HCT116 (cell line): ENCODE data around the gene CDON. TPM values are rescaled to one million over a fixed set of nuclear protein-coding genes. Genes with fewer than 3 reads are reported as not detected.

Source experiments
- ATAC-seq: fragments of 200-7000 bp; cut with Tn5 transposase; 2 replicates; pipeline ENCODE4 v1.9.1; 2020; ENCODE audit warnings: mild to moderate bottlenecking, moderate library complexity
- BruUV-seq: library from RNA; stranded (reverse); fragments of 400-500 nt; replicated peaks from 2 replicates; lab custom pipeline; 2021; lab: Mats Ljungman, UMichigan
- CTCF ChIA-PET: fragments of 300-600 bp; sonication (Branson Sonifier 250); formaldehyde crosslinking; loops from one replicate; lab custom pipeline; 2021; ENCODE audit warnings: antibody characterized with exemption; lab: Charles Lee
- POLR2A ChIA-PET: fragments of 300-600, 350-600 bp; sonication (Branson Sonifier 250); formaldehyde crosslinking; loops from one replicate; lab custom pipeline; 2021; ENCODE audit warnings: antibody characterized with exemption; lab: Charles Lee
- RAD21 ChIA-PET, 2 experiments: fragments of 300-600 bp; sonication (Branson Sonifier 250); formaldehyde crosslinking; loops; one replicate each; lab custom pipeline; 2023; ENCODE audit warnings: low total read pairs in 2 of 2; ENCODE audit not compliant: uncharacterized antibody in 2 of 2, unreplicated experiment in 2 of 2, low non-redundant PET in 1 of 2; lab: Charles Lee
- DNase-seq: peaks from one replicate; pipeline ENCODE4 v3.0.0-alpha.2; 2010; ENCODE audit warnings: low read depth, low spot score
- H2AFZ ChIP-seq: fragments of 200-600 bp; shearing (Covaris generic), sonication (generic); 2 replicates; pipeline ENCODE4 v1.6.1; 2017; ENCODE audit warnings: low read depth, mixed run types, mixed read lengths, antibody characterized with exemption, low read length; ENCODE audit not compliant: poor library complexity, severe bottlenecking
- H3K27ac ChIP-seq: 2 replicates; pipeline ENCODE4 v1.5.1; 2012; ENCODE audit warnings: low read depth, low read length
- H3K27me3 ChIP-seq: fragments of 200-600 bp; sonication (generic); 2 replicates; pipeline ENCODE4 v1.6.1; 2016; ENCODE audit warnings: mixed run types, low read length, mixed read lengths; ENCODE audit not compliant: insufficient read depth
- H3K36me3 ChIP-seq, 2 experiments: fragments of 200-500 bp in 1 of 2; fragments of 200-600 bp in 1 of 2; sonication (Bioruptor generic) in 1 of 2; sonication (generic) in 1 of 2; 2 replicates each; pipeline versions ENCODE4 v1.5.1 to v1.6.1; 2014 to 2016; ENCODE audit warnings: low read length in 2 of 2, inconsistent platforms in 1 of 2, mixed read lengths in 1 of 2, mixed run types in 1 of 2; ENCODE audit not compliant: insufficient read depth in 2 of 2, control insufficient read depth in 1 of 2
- H3K4me1 ChIP-seq, 2 experiments: fragments of 200-600 bp in 1 of 2; sonication (generic) in 1 of 2; 2 replicates each; pipeline versions ENCODE4 v1.5.1 to v1.6.1; 2012 to 2017; ENCODE audit warnings: low read length in 2 of 2, inconsistent platforms in 1 of 2, mild to moderate bottlenecking in 1 of 2, mixed read lengths in 1 of 2, mixed run types in 1 of 2, moderate library complexity in 1 of 2; ENCODE audit not compliant: insufficient read depth in 2 of 2, control insufficient read depth in 1 of 2
- H3K4me2 ChIP-seq: fragments of 200-600 bp; sonication (generic); 2 replicates; pipeline ENCODE4 v1.6.1; 2017; ENCODE audit warnings: mixed run types, low read length, mixed read lengths
- H3K4me3 ChIP-seq, 2 experiments: fragments of 200-600 bp in 1 of 2; sonication (generic) in 1 of 2; replicated peaks in 1 of 2; 2 replicates each; pipeline ENCODE4 v1.5.1; 2011 to 2016; ENCODE audit warnings: low read length in 2 of 2, control low read depth in 1 of 2, low read depth in 1 of 2, mild to moderate bottlenecking in 1 of 2, mixed read lengths in 1 of 2, mixed run types in 1 of 2
- H3K79me2 ChIP-seq: fragments of 200-600 bp; sonication (generic); 2 replicates; pipeline ENCODE4 v1.6.1; 2017; ENCODE audit warnings: mild to moderate bottlenecking, mixed run types, low read length, moderate library complexity, mixed read lengths; ENCODE audit not compliant: insufficient read depth
- H3K9ac ChIP-seq: fragments of 200-600 bp; sonication (generic); 2 replicates; pipeline ENCODE4 v1.6.1; 2016; ENCODE audit warnings: low read length, mixed read lengths
- H3K9me2 ChIP-seq: fragments of 200-600 bp; sonication (generic), shearing (Covaris generic); 2 replicates; pipeline ENCODE4 v1.6.1; 2017; ENCODE audit warnings: mixed run types, mild to moderate bottlenecking, moderate library complexity; ENCODE audit not compliant: insufficient read depth
- H3K9me3 ChIP-seq, 2 experiments: fragments of 200-500 bp in 1 of 2; fragments of 200-600 bp in 1 of 2; sonication (Bioruptor generic) in 1 of 2; sonication (generic) in 1 of 2; 2 replicates each; pipeline ENCODE4 v1.6.1; 2014 to 2017; ENCODE audit warnings: low read length in 2 of 2, mixed read lengths in 2 of 2, inconsistent platforms in 1 of 2, low read depth in 1 of 2, mild to moderate bottlenecking in 1 of 2, mixed run types in 1 of 2, moderate library complexity in 1 of 2; ENCODE audit not compliant: control insufficient read depth in 1 of 2, insufficient read depth in 1 of 2
- H4K20me1 ChIP-seq: fragments of 200-600 bp; sonication (generic), shearing (Covaris generic); 2 replicates; pipeline ENCODE4 v1.6.1; 2017; ENCODE audit warnings: mixed run types, mild to moderate bottlenecking, moderate library complexity; ENCODE audit not compliant: insufficient read depth
- CBX3 ChIP-seq: IDR thresholded peaks from 2 replicates; pipeline ENCODE4 v1.6.1; 2012; ENCODE audit warnings: low read depth
- CEBPB ChIP-seq: IDR thresholded peaks from 2 replicates; pipeline ENCODE4 v1.6.1; 2012; ENCODE audit warnings: low read depth
- EGR1 ChIP-seq: IDR thresholded peaks from 2 replicates; pipeline ENCODE4 v1.6.1; 2012; ENCODE audit warnings: low read depth
- EZH2 ChIP-seq: fragments of 200-600 bp; sonication (generic); IDR thresholded peaks from 2 replicates; pipeline ENCODE4 v1.6.1; 2017; ENCODE audit warnings: antibody characterized with exemption, mixed run types
- JUND ChIP-seq: IDR thresholded peaks from 2 replicates; pipeline ENCODE4 v1.6.1; 2012
- MAX ChIP-seq: IDR thresholded peaks from 2 replicates; pipeline ENCODE4 v1.6.1; 2012
- POLR2A ChIP-seq: IDR thresholded peaks from 2 replicates; pipeline ENCODE4 v1.7.0; 2011; ENCODE audit warnings: borderline replicate concordance; ENCODE audit not compliant: insufficient read depth, insufficient read length; ENCODE audit errors: extremely low read depth
- RAD21 ChIP-seq: IDR thresholded peaks from 2 replicates; pipeline ENCODE4 v1.6.1; 2012; ENCODE audit warnings: low read depth, mild to moderate bottlenecking
- REST ChIP-seq: IDR thresholded peaks from 2 replicates; pipeline ENCODE4 v1.6.1; 2012; ENCODE audit warnings: low read depth
- SIN3A ChIP-seq: IDR thresholded peaks from 2 replicates; pipeline ENCODE4 v1.6.1; 2012; ENCODE audit warnings: low read depth
- SP1 ChIP-seq: IDR thresholded peaks from 2 replicates; pipeline ENCODE4 v1.6.1; 2012; ENCODE audit warnings: low read depth
- SRF ChIP-seq: IDR thresholded peaks from 2 replicates; pipeline ENCODE4 v1.6.1; 2012; ENCODE audit warnings: low read depth
- YY1 ChIP-seq: IDR thresholded peaks from 2 replicates; pipeline ENCODE4 v1.6.1; 2011; ENCODE audit warnings: low read length, low read depth, moderate library complexity, mild to moderate bottlenecking; ENCODE audit not compliant: insufficient replicate concordance; ENCODE audit errors: extremely low read depth
- ZBTB33 ChIP-seq: IDR thresholded peaks from 2 replicates; pipeline ENCODE4 v1.6.1; 2011; ENCODE audit warnings: mild to moderate bottlenecking, low read length, moderate library complexity; ENCODE audit not compliant: insufficient replicate concordance; ENCODE audit errors: extremely low read depth
- ZFX ChIP-seq: fragments of 450-650 bp; IDR thresholded peaks from 2 replicates; pipeline ENCODE4 v1.6.1; 2017
- ZNF274 ChIP-seq: fragments of 200-500 bp; sonication (Bioruptor generic); IDR thresholded peaks from 2 replicates; pipeline ENCODE4 v1.6.1; 2014; ENCODE audit warnings: mild to moderate bottlenecking, low read depth, low read length, inconsistent platforms
- intact Hi-C: fragments of 100-400 bp; cut with micrococcal nuclease; formaldehyde crosslinking; loops from 2 replicates; pipeline ENCODE4 v1.10.0; 2022
- total RNA-seq: library from RNA; stranded (reverse); gene quantifications from one replicate; pipeline ENCODE4 v1.2.1, GENCODE V29; 2021; ENCODE audit not compliant: unreplicated experiment

CDON gene
- total RNA-seq, 1 experiment from 2014 or later, result 16.9 TPM

GRCh38 chr11:126011754-126012153, 50.9 kb downstream of the CDON start:
- H3K9ac ChIP-seq, result no peak overlapping the region
- POLR2A ChIA-PET, result no interaction called here
- RAD21 ChIA-PET, result no interaction called here
- CTCF ChIA-PET, result no interaction called here
- TF ChIP-seq SRF (no peak), EZH2 (no peak), EGR1 (no peak), ZNF274 (no peak), JUND (no peak), REST (no peak), CBX3 (no peak)
- ATAC-seq, result no peak
- no peak overlapping the region for H2AFZ ChIP-seq
- no peaks in the 10 kb centered on the region for H3K9me2 ChIP-seq
- DNase-seq, result no peak
- no peak overlapping the region for H3K27ac ChIP-seq
- no TSS peak for BruUV-seq
- intact Hi-C loops, result no loop called here
- no peak overlapping the region for H3K4me2 ChIP-seq
- H3K79me2 ChIP-seq, result no peaks in the 10 kb centered on the region
- no peaks in the 10 kb centered on the region for H3K27me3 ChIP-seq
- no peak overlapping the region for H3K4me3 ChIP-seq
- peaks cover 10 to 12% of the 10 kb centered on the region in 2 experiments for H3K4me1 ChIP-seq
- no peaks in the 10 kb centered on the region; a peak in 1 of 4 replicates for H3K36me3 ChIP-seq
- H4K20me1 ChIP-seq, result no peaks in the 10 kb centered on the region
- H3K9me3 ChIP-seq, result no peaks in the 10 kb centered on the region

GRCh38 chr11:126011265-126011664, 51.4 kb downstream of the CDON start:
- CTCF ChIA-PET, result no interaction called here
- no peak for ATAC-seq
- intact Hi-C loops, result no loop called here
- Histone ChIP-seq H3K27me3 (no peaks in the 10 kb centered on the region), H3K36me3 (no peaks in the 10 kb centered on the region; a peak in 1 of 4 replicates), H3K27ac (no peak overlapping the region)
- TF ChIP-seq JUND, result no peak
- no peak for TF ChIP-seq POLR2A
- no peak for TF ChIP-seq SP1
- TF ChIP-seq SIN3A, result no peak
- TF ChIP-seq RAD21, result no peak
- TF ChIP-seq CEBPB, result no peak
- no peak for TF ChIP-seq ZFX
- no peak for TF ChIP-seq YY1
- no peak for TF ChIP-seq MAX
- TF ChIP-seq SRF, result no peak
- TF ChIP-seq ZBTB33, result no peak
- TF ChIP-seq EGR1, result no peak
- TF ChIP-seq, all 23 proteins: peak for 0
- Histone ChIP-seq H4K20me1 (no peaks in the 10 kb centered on the region), H3K4me2 (no peak overlapping the region), H3K9ac (no peak overlapping the region), H3K79me2 (no peaks in the 10 kb centered on the region), H3K4me3 (no peak overlapping the region), H3K9me3 (no peaks in the 10 kb centered on the region), H3K9me2 (no peaks in the 10 kb centered on the region), H3K4me1 (peaks cover 10 to 13% of the 10 kb centered on the region in 2 experiments), H2AFZ (no peak overlapping the region)
- DNase-seq, result no peak
- ChIA-PET POLR2A (no interaction called here), RAD21 (no interaction called here)
- BruUV-seq, result no TSS peak
